ENCODE data around the gene NLE1. TPM values are rescaled to one million over a fixed set of nuclear protein-coding genes. Genes with fewer than 3 reads are reported as not detected.

NLE1 gene
- total RNA-seq, 1 donor from 2014 or later = 12.4 TPM

DNA sequence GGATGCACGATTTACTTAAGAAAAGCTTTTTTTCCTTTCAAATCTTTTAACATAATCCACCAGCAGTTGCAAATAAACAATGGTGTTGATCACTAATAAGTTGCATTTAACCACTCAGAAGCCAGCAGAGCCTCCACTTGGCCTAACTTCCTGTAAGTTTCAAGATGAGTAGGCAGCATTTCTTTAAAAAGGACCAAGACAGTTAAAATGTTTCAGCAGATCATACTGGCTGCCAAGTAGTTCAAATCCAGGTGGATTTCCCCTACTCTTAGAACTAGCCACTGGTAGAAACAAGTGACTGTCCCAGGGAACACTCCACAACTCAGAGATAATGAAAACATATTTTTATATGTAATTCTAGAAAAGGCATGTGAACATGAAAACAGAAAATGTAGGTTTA, 61.6 kb downstream of the NLE1 start:
- H3K27ac ChIP-seq = no peak overlapping the region
- H3K27me3 ChIP-seq = no peaks in the 10 kb centered on the region
- no peaks in the 10 kb centered on the region for H3K36me3 Mint-ChIP-seq
- H3K9me3 Mint-ChIP-seq = no peaks in the 10 kb centered on the region
- DNase-seq (ENCODE audit: low spot score) = no peak
- H3K4me3 ChIP-seq = no peak overlapping the region
- peaks cover 7% of the 10 kb centered on the region for H3K79me2 ChIP-seq (ENCODE audit: low read depth)
- H3K4me1 Mint-ChIP-seq = no peaks in the 10 kb centered on the region
- H3K9ac ChIP-seq = no peak overlapping the region
- no peaks in the 10 kb centered on the region for H4K20me1 ChIP-seq (ENCODE audit: low read depth)
- no peaks in the 10 kb centered on the region for H3K36me3 ChIP-seq
- H3K27ac Mint-ChIP-seq = no peak overlapping the region
- no peak overlapping the region for H2AFZ ChIP-seq (replicated peaks)
- no peaks in the 10 kb centered on the region for H3K9me3 ChIP-seq (ENCODE audit: low read depth)
- no peak overlapping the region for H3K4me3 Mint-ChIP-seq
- TF ChIP-seq, protein P1, sequence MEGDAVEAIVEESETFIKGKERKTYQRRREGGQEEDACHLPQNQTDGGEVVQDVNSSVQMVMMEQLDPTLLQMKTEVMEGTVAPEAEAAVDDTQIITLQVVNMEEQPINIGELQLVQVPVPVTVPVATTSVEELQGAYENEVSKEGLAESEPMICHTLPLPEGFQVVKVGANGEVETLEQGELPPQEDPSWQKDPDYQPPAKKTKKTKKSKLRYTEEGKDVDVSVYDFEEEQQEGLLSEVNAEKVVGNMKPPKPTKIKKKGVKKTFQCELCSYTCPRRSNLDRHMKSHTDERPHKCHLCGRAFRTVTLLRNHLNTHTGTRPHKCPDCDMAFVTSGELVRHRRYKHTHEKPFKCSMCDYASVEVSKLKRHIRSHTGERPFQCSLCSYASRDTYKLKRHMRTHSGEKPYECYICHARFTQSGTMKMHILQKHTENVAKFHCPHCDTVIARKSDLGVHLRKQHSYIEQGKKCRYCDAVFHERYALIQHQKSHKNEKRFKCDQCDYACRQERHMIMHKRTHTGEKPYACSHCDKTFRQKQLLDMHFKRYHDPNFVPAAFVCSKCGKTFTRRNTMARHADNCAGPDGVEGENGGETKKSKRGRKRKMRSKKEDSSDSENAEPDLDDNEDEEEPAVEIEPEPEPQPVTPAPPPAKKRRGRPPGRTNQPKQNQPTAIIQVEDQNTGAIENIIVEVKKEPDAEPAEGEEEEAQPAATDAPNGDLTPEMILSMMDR (IDR thresholded peaks at IDR 0.05) = no peak
- TF ChIP-seq EZH2phosphoT487 (IDR thresholded peaks at IDR 0.05) = no peak
- TF ChIP-seq EZH2 (IDR thresholded peaks at IDR 0.05) = no peak
- no peaks in the 10 kb centered on the region for H3K27me3 Mint-ChIP-seq (ENCODE audit: insufficient read depth, low read depth)
- no peak overlapping the region for H3K4me2 ChIP-seq
- H3F3A ChIP-seq (ENCODE audit: low read depth) = no peaks in the 10 kb centered on the region
- peaks cover 13% of the 10 kb centered on the region for H3K4me1 ChIP-seq

DNA sequence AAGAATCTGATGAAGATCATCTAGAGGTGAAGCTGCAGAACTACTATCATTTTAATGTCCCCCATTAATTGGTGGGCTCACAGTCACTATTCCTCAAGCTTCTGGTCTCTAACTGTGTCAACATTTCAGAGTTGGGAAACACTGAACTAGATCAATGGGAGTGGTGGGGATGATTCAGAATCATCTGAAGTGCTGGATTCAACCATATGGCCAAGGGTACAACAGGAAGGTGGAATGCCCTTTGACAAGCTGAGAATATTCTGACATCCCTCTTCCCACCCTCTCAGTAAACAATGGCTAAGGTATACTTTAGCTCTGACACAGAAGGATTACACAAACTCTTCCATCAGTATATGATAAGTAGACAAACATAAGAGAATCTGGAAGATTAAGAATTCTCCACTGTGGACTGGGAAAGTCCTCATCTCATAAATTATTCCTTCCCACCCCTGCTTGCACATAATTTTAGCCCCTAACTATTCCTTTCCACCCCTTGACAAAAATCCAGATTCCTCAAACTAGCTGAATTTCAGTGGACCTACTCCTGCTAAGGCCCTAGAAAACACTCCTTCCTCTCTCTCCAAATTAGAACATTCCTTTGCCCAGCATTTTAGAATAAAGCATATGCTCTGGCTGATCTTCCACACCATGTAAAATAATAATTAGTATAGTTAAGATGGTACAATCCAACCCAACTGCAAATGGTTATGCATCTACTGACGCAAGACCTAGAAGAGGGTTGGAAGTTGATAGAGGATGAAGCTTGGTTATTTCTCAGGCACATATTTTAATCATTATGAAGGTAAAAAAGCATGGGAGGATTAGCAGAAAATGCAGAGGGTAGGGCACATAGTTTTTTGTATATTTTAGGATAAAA, 62.3 kb downstream of the NLE1 start:
- Histone ChIP-seq H3F3A (ENCODE audit: low read depth) (no peaks in the 10 kb centered on the region), H3K4me3 (no peak overlapping the region), H3K79me2 (ENCODE audit: low read depth) (peaks cover 7% of the 10 kb centered on the region), H3K27ac (no peak overlapping the region), H3K36me3 (no peaks in the 10 kb centered on the region), H3K9ac (no peak overlapping the region), H4K20me1 (ENCODE audit: low read depth) (no peaks in the 10 kb centered on the region), H2AFZ (replicated peaks) (no peak overlapping the region), H3K9me3 (ENCODE audit: low read depth) (no peaks in the 10 kb centered on the region), H3K4me2 (no peak overlapping the region), H3K4me1 (peaks cover 13% of the 10 kb centered on the region), H3K27me3 (no peaks in the 10 kb centered on the region)
- DNase-seq (ENCODE audit: low spot score) = no peak
- Mint-ChIP-seq H3K4me1 (peaks cover 3% of the 10 kb centered on the region), H3K36me3 (no peaks in the 10 kb centered on the region), H3K9me3 (no peaks in the 10 kb centered on the region), H3K27ac (no peak overlapping the region), H3K27me3 (ENCODE audit: insufficient read depth, low read depth) (no peaks in the 10 kb centered on the region), H3K4me3 (no peak overlapping the region)
- TF ChIP-seq EZH2 (IDR thresholded peaks at IDR 0.05) (no peak), EZH2phosphoT487 (IDR thresholded peaks at IDR 0.05) (no peak)
- TF ChIP-seq, protein P1 (IDR thresholded peaks at IDR 0.05) = no peak

Small RNA genes lying within 50 kb of the gene (small RNA-seq; reads per million reads assigned to genes)
- not detected for gene RNU6-840P

Other genes starting within 250 kb of the NLE1 start
- 3.4 and 5.0 TPM in 2 replicates for gene CCT6B, start 180.8 kb downstream of the NLE1 start, total RNA-seq (ENCODE audit: low replicate concordance)
- gene ZNF830, start 180.8 kb downstream of the NLE1 start, total RNA-seq (ENCODE audit: low replicate concordance) = 14.5 and 26.1 TPM in 2 replicates
- gene LIG3, start 161.8 kb downstream of the NLE1 start, total RNA-seq (ENCODE audit: low replicate concordance) = 89.6 and 97.0 TPM in 2 replicates
- gene RFFL, start 78.6 kb downstream of the NLE1 start, total RNA-seq (ENCODE audit: low replicate concordance) = 20.6 and 22.3 TPM in 2 replicates
- gene RAD51D, start 22.4 kb downstream of the NLE1 start, total RNA-seq (ENCODE audit: low replicate concordance) = 9.0 and 13.2 TPM in 2 replicates
- 0.25 TPM in 1 of 2 replicates, not detected in the other for gene FNDC8, start 20.7 kb downstream of the NLE1 start, total RNA-seq (ENCODE audit: low replicate concordance)
- gene UNC45B, start 5.5 kb upstream of the NLE1 start, total RNA-seq (ENCODE audit: low replicate concordance) = not detected in 2 replicates
- not detected in 2 replicates for gene SLC35G3, start 52.1 kb upstream of the NLE1 start, total RNA-seq (ENCODE audit: low replicate concordance)
- 3.5 and 5.8 TPM in 2 replicates for gene SLFN5, start 100.8 kb upstream of the NLE1 start, total RNA-seq (ENCODE audit: low replicate concordance)
- gene SLFN11, start 231.3 kb upstream of the NLE1 start, total RNA-seq (ENCODE audit: low replicate concordance) = 0.02 and 0.71 TPM in 2 replicates